ENCODE measurements around the gene HOXA10. TPM values are rescaled to one million over a fixed set of nuclear protein-coding genes. Genes with fewer than 3 reads are reported as not detected.

HOXA10 gene
- total and polyA plus RNA-seq, 11 donors = 0.06 to 0.36 (median 0.18) TPM; not detected in 8

GRCh38 chr7:27193335-27194001 lies 19.3 kb upstream of the HOXA10 start:
- Histone ChIP-seq H3K27me3 (peaks cover 85 to 100% (median 98%) of the 10 kb centered on the region in 9 donors), H3K4me3 (peak overlapping the region in 8 of 12 donors; percentile 2 to 51 (median 30)), H3K36me3 (no peaks in the 10 kb centered on the region), H3K4me1 (peaks cover 0 to 38% (median 17%) of the 10 kb centered on the region in 12 donors), H3K27ac (peak overlapping the region in 1 of 12 donors; percentile 91), H3K9me3 (no peaks in the 10 kb centered on the region)
- TF ChIP-seq CTCF (IDR thresholded peaks at IDR 0.05) (no peak), POLR2A (IDR thresholded peaks at IDR 0.05) (no peak)
- intact Hi-C loops (cut with DNase I) = loop anchor here in 8 of 10 donors (10.0 kb wide), 5 partner anchors 591 to 901 kb away; no protein-coding TSS in a partner anchor
- ATAC-seq (no peak), DNase-seq (no peak)
- 12 to 21% (median 18%) methylated on average over 29 of the region's 29 CpGs for WGBS, 4 donors

GRCh38 chr7:27192546-27193334 lies 18.6 kb upstream of the HOXA10 start:
- Histone ChIP-seq H3K9me3 (no peaks in the 10 kb centered on the region), H3K4me1 (peaks cover 4 to 39% (median 25%) of the 10 kb centered on the region in 12 donors), H3K4me3 (peak overlapping the region; percentile 2 to 51 (median 28)), H3K27me3 (peaks cover 85 to 100% (median 98%) of the 10 kb centered on the region in 9 donors), H3K27ac (peak overlapping the region in 1 of 12 donors; percentile 91), H3K36me3 (no peaks in the 10 kb centered on the region)
- ATAC-seq (peak in 1 of 4 donors; percentile 34), DNase-seq (no peak)
- intact Hi-C loops (cut with DNase I) = loop anchor here in 8 of 10 donors (10.0 kb wide), 5 partner anchors 592 to 902 kb away; no protein-coding TSS in a partner anchor
- 2 to 4% (median 4%) methylated on average over 23 to 78 of the region's 78 CpGs for WGBS, 4 donors
- no peak for TF ChIP-seq CTCF (IDR thresholded peaks at IDR 0.05)
- no peak for TF ChIP-seq POLR2A (IDR thresholded peaks at IDR 0.05)

GRCh38 chr7:27191833-27192545 lies 17.9 kb upstream of the HOXA10 start:
- no peaks in the 10 kb centered on the region for H3K36me3 ChIP-seq
- 8 to 19% (median 13%) methylated on average over 29 to 42 of the region's 42 CpGs for WGBS, 4 donors
- H3K9me3 ChIP-seq = no peaks in the 10 kb centered on the region
- intact Hi-C loops (cut with DNase I) = loop anchor here in 8 of 10 donors (10.0 kb wide), 5 partner anchors 593 to 903 kb away; no protein-coding TSS in a partner anchor
- no peak for TF ChIP-seq CTCF (IDR thresholded peaks at IDR 0.05)
- no peak for TF ChIP-seq POLR2A (IDR thresholded peaks at IDR 0.05)
- no peak for DNase-seq
- peak overlapping the region in 8 of 12 donors; percentile 2 to 51 (median 28) for H3K4me3 ChIP-seq
- ATAC-seq = no peak
- peaks cover 4 to 40% (median 26%) of the 10 kb centered on the region in 12 donors for H3K4me1 ChIP-seq
- H3K27ac ChIP-seq = peak overlapping the region in 1 of 12 donors; percentile 91
- peaks cover 85 to 100% (median 98%) of the 10 kb centered on the region in 9 donors for H3K27me3 ChIP-seq

All from heart left ventricle (tissue), 16 donors.